T-helper 1 cell treated with Interleukin-12 subunit alpha and Interleukin-12 subunit beta and Interleukin-4 antibody, amounts not matched to agents 30 μg/mL and 1 μg/mL, for 36 hours (primary cell): ENCODE measurements around the gene FRAT2.
"Not testable (repeated sequence)": the region's sequence is repeated elsewhere in the genome, so short reads cannot be mapped to it uniquely, and the experiment has no call there.

ENCODE experiments used
- H3K27ac Mint-ChIP-seq: one replicate; pipeline ENCODE4 v1.8.0; 2021; ENCODE audit warnings: mild to moderate bottlenecking, mixed read lengths
- H3K27me3 Mint-ChIP-seq: one replicate; pipeline ENCODE4 v1.8.0; 2021; ENCODE audit warnings: low read depth, mixed read lengths
- H3K36me3 Mint-ChIP-seq: one replicate; pipeline ENCODE4 v1.8.0; 2021; ENCODE audit warnings: low read depth, mixed read lengths
- H3K4me1 Mint-ChIP-seq: one replicate; pipeline ENCODE4 v1.8.0; 2021; ENCODE audit warnings: low read depth, mixed read lengths
- H3K4me3 Mint-ChIP-seq: one replicate; pipeline ENCODE4 v1.8.0; 2021; ENCODE audit warnings: mild to moderate bottlenecking, moderate library complexity, mixed read lengths
- H3K9me3 Mint-ChIP-seq: one replicate; pipeline ENCODE4 v1.8.0; 2021; ENCODE audit warnings: mixed read lengths

FRAT2 gene

GRCh38 chr10:97297556-97298222 is 36.8 kb downstream of the FRAT2 start:
- peaks cover 5% of the 10 kb centered on the region for H3K27me3 Mint-ChIP-seq
- no peaks in the 10 kb centered on the region for H3K36me3 Mint-ChIP-seq
- no peak overlapping the region for H3K27ac Mint-ChIP-seq
- H3K4me1 Mint-ChIP-seq = peaks cover 6% of the 10 kb centered on the region
- no peak overlapping the region for H3K4me3 Mint-ChIP-seq
- no peaks in the 10 kb centered on the region for H3K9me3 Mint-ChIP-seq

- Mint-ChIP-seq H3K27ac (peak overlapping the region; percentile 95), H3K27me3 (peaks cover 7% of the 10 kb centered on the region), H3K36me3 (peaks cover 4% of the 10 kb centered on the region), H3K4me1 (peaks cover 24% of the 10 kb centered on the region), H3K4me3 (peak overlapping the region; percentile 94), H3K9me3 (no peaks in the 10 kb centered on the region)
Observed at GRCh38 chr10:97292862-97293198, 41.7 kb downstream of the FRAT2 start.

- Mint-ChIP-seq H3K27me3 (peaks cover 7% of the 10 kb centered on the region), H3K4me3 (peak within 1 kb of the TSS; percentile 94), H3K4me1 (peaks cover 24% of the 10 kb centered on the region), H3K36me3 (peaks cover 4% of the 10 kb centered on the region), H3K27ac (peak within 1 kb of the TSS; percentile 95), H3K9me3 (no peaks in the 10 kb centered on the region)
Observed at GRCh38 chr10:97292097-97292861, 42.2 kb downstream of the FRAT2 start, which contains the start of gene ARHGAP19. ARHGAP19 (minus strand) TSS chr10:97292637; CDS start chr10:97292627, 10 bp downstream.

- Mint-ChIP-seq H3K27me3 (peaks cover 7% of the 10 kb centered on the region), H3K9me3 (no peaks in the 10 kb centered on the region), H3K4me3 (peak overlapping the region; percentile 94)
Observed at GRCh38 chr10:97291357-97292096, 43.0 kb downstream of the FRAT2 start.

GRCh38 chr10:97290576-97291356 is 43.8 kb downstream of the FRAT2 start:
- H3K9me3 Mint-ChIP-seq, H3K27me3 Mint-ChIP-seq, H3K27ac Mint-ChIP-seq, H3K36me3 Mint-ChIP-seq: not testable (repeated sequence)
- peaks cover 27% of the 10 kb centered on the region for H3K4me1 Mint-ChIP-seq
- H3K4me3 Mint-ChIP-seq = peak overlapping the region; percentile 94

More at GRCh38 chr10:97291357-97292096, 43.0 kb downstream of the FRAT2 start:
- Mint-ChIP-seq H3K4me1 (peaks cover 24% of the 10 kb centered on the region), H3K27ac (peak overlapping the region; percentile 89), H3K36me3 (peaks cover 4% of the 10 kb centered on the region)

- not testable (repeated sequence) for H3K9me3 Mint-ChIP-seq, H3K4me3 Mint-ChIP-seq, H3K27me3 Mint-ChIP-seq, H3K36me3 Mint-ChIP-seq
- Mint-ChIP-seq H3K4me1 (peaks cover 28% of the 10 kb centered on the region), H3K27ac (peak overlapping the region; percentile 19)
Observed at GRCh38 chr10:97290076-97290475, 44.5 kb downstream of the FRAT2 start.
